Measurements from ENCODE around the gene APRT.

DNA sequence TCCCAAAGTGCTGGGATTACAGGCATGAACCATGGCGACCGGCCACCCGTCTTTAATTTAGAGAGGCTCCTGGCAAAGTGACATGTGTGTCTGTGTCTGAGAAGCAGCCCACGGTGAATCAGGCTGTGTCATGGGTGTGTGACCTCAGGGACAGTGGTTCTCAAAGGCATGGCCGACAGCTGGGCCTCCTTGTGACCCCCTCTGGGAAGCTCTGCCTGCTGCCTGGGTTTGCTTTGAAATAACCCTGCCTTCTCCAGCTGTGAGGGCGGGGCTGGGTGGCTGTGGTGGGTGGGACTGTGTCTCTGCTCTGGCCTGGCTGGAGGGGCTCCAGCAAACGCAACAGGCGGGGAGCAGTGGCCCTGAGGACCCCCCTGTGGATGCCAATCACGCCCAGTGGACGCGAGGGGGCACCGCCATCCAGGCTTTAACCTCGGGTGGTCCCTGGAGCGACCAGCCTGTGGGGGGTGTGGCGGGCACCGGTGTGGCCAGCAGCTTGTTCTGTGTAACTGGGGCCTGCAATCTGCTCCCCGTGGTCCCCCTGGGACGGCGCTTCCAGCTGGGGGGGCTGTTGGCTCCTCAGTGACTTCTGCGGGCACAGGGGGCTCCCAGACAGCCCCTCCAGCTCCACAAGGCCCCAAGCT is 8.8 kb upstream of the APRT start:
- TF ChIP-seq CTCF (IDR thresholded peaks at IDR 0.05 in 2 of 3, conservative IDR thresholded peaks at IDR 0.05 in 1 of 3; ENCODE audit: borderline replicate concordance in 1 of 3, insufficient read depth in 1 of 3, low read depth in 2 of 3, low read length in 2 of 3), result no peak
- no peak for TF ChIP-seq ATF3 (IDR thresholded peaks at IDR 0.05)
- TF ChIP-seq EZH2phosphoT487 (IDR thresholded peaks at IDR 0.05; ENCODE audit: borderline replicate concordance), result no peak
- no peak for TF ChIP-seq EZH2 (IDR thresholded peaks at IDR 0.05)
